BE2C (cell line): ENCODE measurements around the gene ANKRD12.

ENCODE experiments used
- DNase-seq: peaks from one replicate; pipeline ENCODE4 v3.0.0-alpha.2; 2020
- H3K27me3 ChIP-seq: fragments of 250-450 bp; sonication (Bioruptor Pico); 2 replicates; pipeline ENCODE4 v1.5.1; 2020; ENCODE audit warnings: mild to moderate bottlenecking
- H3K36me3 ChIP-seq: fragments of 250-450 bp; sonication (Bioruptor Pico); 2 replicates; pipeline ENCODE4 v1.5.1; 2020; ENCODE audit warnings: mild to moderate bottlenecking
- H3K4me1 ChIP-seq: fragments of 250-450 bp; sonication (Bioruptor Pico); 2 replicates; pipeline ENCODE4 v1.5.1; 2020
- H3K4me3 ChIP-seq: 2 replicates; pipeline ENCODE4 v1.5.1; 2011; ENCODE audit warnings: low read depth, low read length
- H3K9me3 ChIP-seq: fragments of 250-450 bp; sonication (Bioruptor Pico); 2 replicates; pipeline ENCODE4 v1.5.1; 2020
- TF ChIP-seq, protein P1 (sequence below): IDR thresholded peaks from 2 replicates; pipeline ENCODE4 v1.5.1; 2012; ENCODE audit warnings: mild to moderate bottlenecking, low read depth, low read length

The ANKRD12 gene

DNA sequence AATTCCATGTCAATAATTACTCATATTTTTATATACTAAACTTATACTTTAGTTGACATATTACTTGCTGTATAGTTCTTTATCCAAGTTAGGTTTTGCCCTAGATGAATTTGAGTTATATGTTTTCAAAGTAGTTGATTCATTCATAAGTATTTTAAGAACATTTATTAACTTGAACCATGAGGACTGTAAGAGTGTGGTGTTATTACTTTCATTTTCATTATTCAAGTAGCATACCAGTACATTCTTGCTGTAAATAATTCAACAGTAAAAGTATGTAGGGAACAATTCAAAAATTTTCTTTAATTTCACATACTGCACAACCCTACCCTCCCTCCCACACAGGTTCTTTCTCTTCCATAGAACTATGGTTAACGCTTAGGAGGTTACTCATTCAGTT lies 75.4 kb downstream of the ANKRD12 start:
- TF ChIP-seq, protein P1, sequence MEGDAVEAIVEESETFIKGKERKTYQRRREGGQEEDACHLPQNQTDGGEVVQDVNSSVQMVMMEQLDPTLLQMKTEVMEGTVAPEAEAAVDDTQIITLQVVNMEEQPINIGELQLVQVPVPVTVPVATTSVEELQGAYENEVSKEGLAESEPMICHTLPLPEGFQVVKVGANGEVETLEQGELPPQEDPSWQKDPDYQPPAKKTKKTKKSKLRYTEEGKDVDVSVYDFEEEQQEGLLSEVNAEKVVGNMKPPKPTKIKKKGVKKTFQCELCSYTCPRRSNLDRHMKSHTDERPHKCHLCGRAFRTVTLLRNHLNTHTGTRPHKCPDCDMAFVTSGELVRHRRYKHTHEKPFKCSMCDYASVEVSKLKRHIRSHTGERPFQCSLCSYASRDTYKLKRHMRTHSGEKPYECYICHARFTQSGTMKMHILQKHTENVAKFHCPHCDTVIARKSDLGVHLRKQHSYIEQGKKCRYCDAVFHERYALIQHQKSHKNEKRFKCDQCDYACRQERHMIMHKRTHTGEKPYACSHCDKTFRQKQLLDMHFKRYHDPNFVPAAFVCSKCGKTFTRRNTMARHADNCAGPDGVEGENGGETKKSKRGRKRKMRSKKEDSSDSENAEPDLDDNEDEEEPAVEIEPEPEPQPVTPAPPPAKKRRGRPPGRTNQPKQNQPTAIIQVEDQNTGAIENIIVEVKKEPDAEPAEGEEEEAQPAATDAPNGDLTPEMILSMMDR, result no peak
- DNase-seq, result no peak
- no peaks in the 10 kb centered on the region for H3K4me1 ChIP-seq
- H3K9me3 ChIP-seq, result no peaks in the 10 kb centered on the region
- H3K4me3 ChIP-seq, result no peak overlapping the region
- no peaks in the 10 kb centered on the region for H3K36me3 ChIP-seq
- H3K27me3 ChIP-seq, result no peaks in the 10 kb centered on the region

DNA sequence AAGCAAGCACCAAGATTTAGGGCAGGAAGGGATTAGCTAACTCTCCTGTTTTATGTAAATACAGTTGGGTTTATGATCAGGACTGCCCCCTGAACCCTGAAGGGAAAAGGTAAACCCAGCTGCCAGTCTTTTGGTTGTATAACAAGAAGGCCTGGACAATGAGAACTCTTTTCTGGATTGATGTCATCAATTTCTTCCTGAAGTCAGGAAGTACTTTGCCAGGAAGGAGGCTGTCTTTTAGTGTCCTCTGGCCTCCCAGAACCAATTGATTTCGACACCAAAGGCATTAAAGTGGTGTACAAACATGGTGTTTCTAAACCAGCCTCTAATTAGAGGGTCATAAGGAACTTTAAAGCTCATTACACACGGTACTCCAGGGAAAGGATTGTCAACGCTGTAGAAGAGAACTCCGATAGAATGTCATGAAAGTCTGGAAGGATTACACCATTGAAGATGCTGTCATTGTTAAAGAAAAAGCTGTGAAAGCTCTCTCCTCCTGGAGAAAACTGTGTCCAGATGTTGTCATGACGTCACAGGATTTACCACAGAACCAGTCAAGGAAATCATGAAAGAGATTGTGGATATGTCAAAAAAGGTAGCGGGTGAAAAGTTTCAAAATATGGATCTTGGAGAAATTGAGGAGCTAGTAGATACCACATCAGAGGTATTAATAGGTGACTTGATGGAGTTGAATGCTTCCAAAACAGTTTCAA lies 78.8 kb downstream of the ANKRD12 start:
- H3K27me3 ChIP-seq, result no peaks in the 10 kb centered on the region
- no peak for DNase-seq
- TF ChIP-seq, protein P1, result no peak
- H3K36me3 ChIP-seq, result no peaks in the 10 kb centered on the region
- no peaks in the 10 kb centered on the region for H3K9me3 ChIP-seq
- no peaks in the 10 kb centered on the region for H3K4me1 ChIP-seq
- no peak overlapping the region for H3K4me3 ChIP-seq

DNA sequence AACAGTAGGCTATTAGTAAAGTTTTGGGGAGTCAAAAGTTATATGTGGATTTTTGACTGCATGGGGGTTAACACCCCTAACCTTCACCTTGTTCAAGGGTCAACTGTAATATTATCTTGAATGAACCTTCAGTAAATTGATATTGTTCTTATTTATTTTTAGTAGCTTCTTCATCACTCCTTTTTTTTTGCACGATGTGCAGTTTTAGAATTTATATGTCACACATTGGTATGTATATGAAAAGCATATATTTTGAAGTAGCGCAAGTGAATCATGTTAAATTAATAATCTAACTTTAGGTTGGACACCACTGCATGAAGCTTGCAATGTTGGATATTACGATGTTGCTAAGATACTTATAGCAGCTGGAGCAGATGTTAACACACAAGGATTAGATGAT lies 79.9 kb downstream of the ANKRD12 start:
- TF ChIP-seq, protein P1, result no peak
- Histone ChIP-seq H3K4me3 (no peak overlapping the region), H3K4me1 (no peaks in the 10 kb centered on the region), H3K9me3 (no peaks in the 10 kb centered on the region), H3K36me3 (no peaks in the 10 kb centered on the region), H3K27me3 (no peaks in the 10 kb centered on the region)
- no peak for DNase-seq

DNA sequence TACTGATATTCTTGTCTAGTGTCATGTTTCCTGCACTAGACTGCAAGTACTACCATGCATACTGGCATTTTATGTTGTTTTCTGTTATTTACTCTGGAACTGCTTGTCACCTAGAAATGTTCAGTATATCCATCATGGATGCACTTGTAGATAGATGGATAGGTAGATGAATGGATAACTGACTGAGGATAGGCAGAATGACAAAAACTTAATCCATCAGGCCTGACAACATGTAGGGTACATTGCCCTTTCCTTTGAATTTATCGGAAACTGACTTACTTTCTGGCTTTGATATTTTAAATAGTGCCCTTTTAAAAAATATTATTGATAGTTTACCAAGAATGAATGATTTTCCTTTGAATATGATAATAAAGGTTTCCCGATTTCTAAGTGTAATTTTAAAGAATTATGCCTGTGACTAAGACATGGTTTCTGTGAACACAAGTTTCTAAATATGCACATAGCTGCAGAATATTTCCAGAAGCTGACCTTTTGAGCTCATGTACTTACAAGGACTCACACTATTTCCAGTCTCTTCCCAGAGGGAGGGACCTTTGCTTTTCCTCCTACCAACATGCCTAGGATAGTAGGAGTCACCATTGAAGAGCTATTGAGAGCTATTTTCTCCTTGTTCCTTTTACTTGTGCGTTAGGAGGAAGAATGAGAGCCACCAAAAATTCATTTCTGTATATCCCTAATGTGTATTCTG lies 81.3 kb downstream of the ANKRD12 start:
- Histone ChIP-seq H3K9me3 (no peaks in the 10 kb centered on the region), H3K36me3 (no peaks in the 10 kb centered on the region), H3K4me3 (no peak overlapping the region), H3K27me3 (no peaks in the 10 kb centered on the region), H3K4me1 (no peaks in the 10 kb centered on the region)
- TF ChIP-seq, protein P1, result no peak
- no peak for DNase-seq

DNA sequence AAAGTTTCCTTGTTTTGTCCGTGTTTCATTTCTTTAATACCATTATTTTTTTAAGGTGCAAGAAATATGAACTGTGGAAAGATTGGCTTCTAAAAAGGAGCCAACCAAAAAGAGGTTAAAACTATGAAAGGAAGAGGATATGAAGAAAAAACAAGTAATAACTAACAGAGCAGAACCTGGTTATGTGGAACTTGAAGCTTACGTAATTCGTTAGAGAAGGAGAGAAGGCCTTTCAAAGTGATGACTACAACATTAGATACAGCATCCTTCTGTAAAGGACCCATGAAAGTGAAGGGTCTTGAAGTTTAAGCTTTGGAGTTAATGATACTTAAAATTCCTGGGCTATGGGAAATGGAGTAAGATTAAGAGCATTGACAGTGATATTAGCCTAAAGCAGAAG lies 84.5 kb downstream of the ANKRD12 start:
- TF ChIP-seq, protein P1, result no peak
- DNase-seq, result no peak
- H3K4me1 ChIP-seq, result no peaks in the 10 kb centered on the region
- no peaks in the 10 kb centered on the region for H3K9me3 ChIP-seq
- no peak overlapping the region for H3K4me3 ChIP-seq
- no peaks in the 10 kb centered on the region for H3K27me3 ChIP-seq
- H3K36me3 ChIP-seq, result no peaks in the 10 kb centered on the region

DNA sequence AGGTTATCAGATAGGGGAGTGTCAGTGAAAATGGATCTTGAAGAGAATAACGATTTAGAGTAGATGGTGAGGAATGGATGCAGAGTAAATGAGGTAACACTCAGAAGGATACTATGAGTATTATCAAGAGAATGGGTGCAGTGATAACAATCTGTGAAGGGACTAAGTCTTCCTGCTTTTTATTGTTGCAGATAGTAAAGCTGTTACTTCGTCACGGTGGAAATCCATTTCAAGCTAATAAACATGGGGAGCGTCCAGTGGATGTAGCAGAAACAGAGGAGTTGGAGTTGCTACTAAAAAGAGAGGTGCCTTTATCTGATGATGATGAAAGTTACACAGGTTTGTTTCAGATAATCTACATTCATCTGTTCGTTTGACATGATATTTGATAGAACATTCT lies 85.1 kb downstream of the ANKRD12 start:
- no peaks in the 10 kb centered on the region for H3K4me1 ChIP-seq
- no peaks in the 10 kb centered on the region for H3K36me3 ChIP-seq
- H3K9me3 ChIP-seq, result no peaks in the 10 kb centered on the region
- no peak overlapping the region for H3K4me3 ChIP-seq
- TF ChIP-seq, protein P1, result no peak
- no peaks in the 10 kb centered on the region for H3K27me3 ChIP-seq
- no peak for DNase-seq
